Liver (tissue), 9 donors: ENCODE measurements around the gene CES1. TPM values are rescaled to one million over a fixed set of nuclear protein-coding genes. Genes with fewer than 3 reads are reported as not detected.
"Not testable (repeated sequence)": the region's sequence is repeated elsewhere in the genome, so short reads cannot be mapped to it uniquely, and the experiment has no call there.

ENCODE experiments used
- DNase-seq: peaks from one replicate; pipeline ENCODE4 v3.0.0-alpha.2; 2017; ENCODE audit warnings: low spot score
- H3K27ac ChIP-seq, 2 donors: one replicate each; pipeline ENCODE4 v1.7.0; 2013; ENCODE audit warnings: inconsistent platforms in 2 of 2, low read length in 2 of 2, control low read depth in 1 of 2, low read depth in 1 of 2, mild to moderate bottlenecking in 1 of 2
- H3K27me3 ChIP-seq, 4 donors: one replicate each; pipeline versions ENCODE4 v1.6.1 to v1.7.0; 2013; ENCODE audit warnings: low read length in 3 of 4, inconsistent platforms in 1 of 4, mild to moderate bottlenecking in 1 of 4, moderate library complexity in 1 of 4; ENCODE audit not compliant: control insufficient read depth in 4 of 4, insufficient read depth in 4 of 4
- H3K36me3 ChIP-seq, 4 donors: one replicate each; pipeline versions ENCODE4 v1.6.1 to v1.7.0; 2013; ENCODE audit warnings: low read length in 3 of 4, mild to moderate bottlenecking in 3 of 4, low read depth in 1 of 4, moderate library complexity in 1 of 4; ENCODE audit not compliant: control insufficient read depth in 4 of 4, insufficient read depth in 3 of 4
- H3K4me1 ChIP-seq, 4 donors: one replicate each; pipeline versions ENCODE4 v1.6.1 to v1.7.0; 2013; ENCODE audit warnings: low read length in 3 of 4, mild to moderate bottlenecking in 3 of 4, moderate library complexity in 1 of 4; ENCODE audit not compliant: control insufficient read depth in 4 of 4, insufficient read depth in 4 of 4
- H3K4me3 ChIP-seq, 3 donors: one replicate each; pipeline versions ENCODE4 v1.6.1 to v1.7.0; 2013; ENCODE audit warnings: low read length in 3 of 3, control low read depth in 1 of 3, low read depth in 1 of 3, mild to moderate bottlenecking in 1 of 3
- H3K9ac ChIP-seq, 2 donors: one replicate each; pipeline ENCODE4 v1.7.0; 2013; ENCODE audit warnings: low read length in 2 of 2, mild to moderate bottlenecking in 2 of 2, moderate library complexity in 2 of 2, control low read depth in 1 of 2, low read depth in 1 of 2
- H3K9me3 ChIP-seq, 4 donors: one replicate each; pipeline versions ENCODE4 v1.6.1 to v1.7.0; 2013; ENCODE audit warnings: low read length in 3 of 4; ENCODE audit not compliant: control insufficient read depth in 4 of 4
- ATF3 ChIP-seq: IDR thresholded peaks from 2 replicates; pipeline ENCODE4 v1.6.1; 2016; ENCODE audit warnings: antibody characterized with exemption
- CTCF ChIP-seq: fragments of 150-350 bp; IDR thresholded peaks from 2 replicates; pipeline ENCODE4 v1.5.1; 2017; ENCODE audit warnings: improper control_type of control experiment, low read depth, low read length; ENCODE audit not compliant: missing input control
- EGR1 ChIP-seq, 2 donors: IDR thresholded peaks; 2 replicates each; pipeline ENCODE4 v1.6.1; 2016 to 2018; ENCODE audit warnings: antibody characterized with exemption in 2 of 2, low read depth in 2 of 2
- FOXA1 ChIP-seq: IDR thresholded peaks from 2 replicates; pipeline ENCODE4 v1.6.1; 2016; ENCODE audit warnings: antibody characterized with exemption
- FOXA2 ChIP-seq: IDR thresholded peaks from 2 replicates; pipeline ENCODE4 v1.6.1; 2016; ENCODE audit warnings: antibody characterized with exemption
- GABPA ChIP-seq, 2 donors: IDR thresholded peaks in 1 of 2; conservative IDR thresholded peaks in 1 of 2; 2 replicates each; pipeline ENCODE4 v1.6.1; 2016; ENCODE audit warnings: antibody characterized with exemption in 2 of 2, mild to moderate bottlenecking in 1 of 2, moderate library complexity in 1 of 2
- HNF4A ChIP-seq, 2 donors: conservative IDR thresholded peaks; 2 replicates each; pipeline ENCODE4 v1.6.1; 2016; ENCODE audit warnings: antibody characterized with exemption in 2 of 2, mild to moderate bottlenecking in 2 of 2
- HNF4G ChIP-seq: IDR thresholded peaks from 2 replicates; pipeline ENCODE4 v1.6.1; 2016; ENCODE audit warnings: antibody characterized with exemption
- JUND ChIP-seq, 2 donors: IDR thresholded peaks; 2 replicates each; pipeline ENCODE4 v1.6.1; 2016; ENCODE audit warnings: antibody characterized with exemption in 2 of 2
- MAX ChIP-seq: IDR thresholded peaks from 2 replicates; pipeline ENCODE4 v1.6.1; 2016; ENCODE audit warnings: antibody characterized with exemption
- NR2F2 ChIP-seq: IDR thresholded peaks from 2 replicates; pipeline ENCODE4 v1.6.1; 2016; ENCODE audit warnings: antibody characterized with exemption
- RAD21 ChIP-seq, 2 donors: IDR thresholded peaks; 2 replicates each; pipeline ENCODE4 v1.6.1; 2016; ENCODE audit warnings: antibody characterized with exemption in 2 of 2, mild to moderate bottlenecking in 2 of 2
- REST ChIP-seq: IDR thresholded peaks from 2 replicates; pipeline ENCODE4 v1.6.1; 2016; ENCODE audit warnings: antibody characterized with exemption, mild to moderate bottlenecking
- RXRA ChIP-seq, 2 donors: IDR thresholded peaks; 2 replicates each; pipeline ENCODE4 v1.6.1; 2017 to 2018; ENCODE audit warnings: antibody characterized with exemption in 2 of 2, mild to moderate bottlenecking in 1 of 2
- SP1 ChIP-seq: IDR thresholded peaks from 2 replicates; pipeline ENCODE4 v1.6.1; 2018; ENCODE audit warnings: antibody characterized with exemption, mild to moderate bottlenecking
- TAF1 ChIP-seq: conservative IDR thresholded peaks from 2 replicates; pipeline ENCODE4 v1.6.1; 2016; ENCODE audit warnings: antibody characterized with exemption, mild to moderate bottlenecking
- YY1 ChIP-seq: IDR thresholded peaks from 2 replicates; pipeline ENCODE4 v1.6.1; 2016; ENCODE audit warnings: antibody characterized with exemption, mild to moderate bottlenecking
- ZBTB33 ChIP-seq: IDR thresholded peaks from 2 replicates; pipeline ENCODE4 v1.6.1; 2016; ENCODE audit warnings: antibody characterized with exemption
- WGBS: extraction: QIAGEN DNeasy Blood & Tissue Kit; methylation state at CpG from one replicate; pipeline ENCODE4 v1.1.7; 2013; 5-methylcytosine and 5-hydroxymethylcytosine counted together
- polyA plus RNA-seq, 2 donors: library from polyadenylated mRNA; stranded (reverse) in 1 of 2; unstranded in 1 of 2; fragments of 200-250 nt in 1 of 2; fragments of >200 nt in 1 of 2; fragmentation: Nextera tagmentation in 1 of 2; extraction: Ambion mirVana in 1 of 2; gene quantifications; one replicate each; pipeline versions ENCODE4 v1.2.1 to v1.2.3, GENCODE V29; 2013 to 2015
- total RNA-seq, 2 donors: library from RNA; depleted of rRNA; stranded (reverse); fragments of >200 nt; gene quantifications; one replicate each; pipeline ENCODE4 v1.2.3, GENCODE V29; 2014
- donor health status: healthy.
- donor health status: healthy.
- donor health status: healthy.
- donor health status: healthy.
- donor health status: healthy.

Gene CES1
- total and polyA plus RNA-seq, 4 donors: 8.4 to 1,773 (median 546) TPM

- Histone ChIP-seq H3K36me3 (peaks cover 6 to 69% (median 57%) of the 10 kb centered on the region in 4 donors), H3K9me3 (no peaks in the 10 kb centered on the region), H3K4me3 (no peak overlapping the region), H3K27ac (no peak overlapping the region), H3K4me1 (no peaks in the 10 kb centered on the region), H3K27me3 (no peaks in the 10 kb centered on the region), H3K9ac (no peak overlapping the region)
- TF ChIP-seq HNF4G (no peak), RAD21 (IDR thresholded peaks at IDR 0.05) (no peak), ATF3 (no peak), YY1 (no peak), JUND (IDR thresholded peaks at IDR 0.05) (no peak), HNF4A (conservative IDR thresholded peaks at IDR 0.05) (no peak), REST (no peak), MAX (no peak), CTCF (no peak), NR2F2 (no peak), SP1 (no peak), ZBTB33 (no peak), TAF1 (no peak), EGR1 (IDR thresholded peaks at IDR 0.05; ENCODE audit: low read depth in 2 of 2) (no peak), FOXA1 (no peak), RXRA (IDR thresholded peaks at IDR 0.05) (no peak), GABPA (IDR thresholded peaks at IDR 0.05 in 1 of 2, conservative IDR thresholded peaks at IDR 0.05 in 1 of 2) (no peak), FOXA2 (no peak)
- no peak for DNase-seq
- WGBS: 57% methylated on average over 4 of the region's 4 CpGs
These were observed 17.6 kb downstream of the CES1 start for GRCh38 chr16:55815320-55815719.

GRCh38 chr16:55814174-55814573 lies 18.7 kb downstream of the CES1 start:
- H3K9ac ChIP-seq, H3K27me3 ChIP-seq, H3K4me3 ChIP-seq, DNase-seq, H3K27ac ChIP-seq, H3K4me1 ChIP-seq, H3K9me3 ChIP-seq: not testable (repeated sequence)
- WGBS: 40% methylated on average over 2 of the region's 2 CpGs
- peaks cover 9 to 73% (median 55%) of the 10 kb centered on the region in 4 donors for H3K36me3 ChIP-seq

GRCh38 chr16:55813730-55814129 lies 19.2 kb downstream of the CES1 start:
- 83% methylated on average over 8 of the region's 9 CpGs for WGBS
- not testable (repeated sequence) for DNase-seq, H3K9me3 ChIP-seq, H3K4me1 ChIP-seq, H3K27ac ChIP-seq, H3K9ac ChIP-seq, H3K4me3 ChIP-seq, H3K27me3 ChIP-seq
- peaks cover 9 to 68% (median 52%) of the 10 kb centered on the region in 4 donors for H3K36me3 ChIP-seq
